HepG2 (cell line): ENCODE measurements around the gene TTLL12. TPM values are rescaled to one million over a fixed set of nuclear protein-coding genes. Genes with fewer than 3 reads are reported as not detected.
A peak's percentile ranks its signal among the peaks of the same experiment; 100 is the strongest.

Experiments
- GRHL1 ChIP-seq: sonication (generic); formaldehyde crosslinking; conservative IDR thresholded peaks from 2 replicates; pipeline ENCODE4 v1.8.0; 2022; ENCODE audit warnings: missing genetic modification reagents
- HMGXB4 ChIP-seq, 2 experiments: sonication (generic) in 1 of 2; formaldehyde crosslinking in 1 of 2; IDR thresholded peaks; 2 replicates each; pipeline versions ENCODE4 v1.4.0 to v1.6.1; 2018 to 2020; ENCODE audit warnings: missing genetic modification reagents in 2 of 2, borderline replicate concordance in 1 of 2, low read depth in 1 of 2, mild to moderate bottlenecking in 1 of 2, missing biosample characterization in 1 of 2
- JUND ChIP-seq: sonication (generic); formaldehyde crosslinking; IDR thresholded peaks from 2 replicates; pipeline ENCODE4 v1.8.0; 2022; ENCODE audit warnings: mild to moderate bottlenecking, missing genetic modification reagents
- MED8 ChIP-seq: sonication (generic); formaldehyde crosslinking; IDR thresholded peaks from 2 replicates; pipeline ENCODE4 v1.8.1; 2023; ENCODE audit warnings: mild to moderate bottlenecking, missing genetic modification reagents; ENCODE audit not compliant: insufficient replicate concordance
- NONO ChIP-seq, 2 experiments: fragments of 450-650 bp in 1 of 2; sonication (generic) in 1 of 2; formaldehyde crosslinking in 1 of 2; IDR thresholded peaks in 1 of 2; conservative IDR thresholded peaks in 1 of 2; 2 replicates each; pipeline versions ENCODE4 v1.6.1 to v1.8.0; 2017 to 2022; ENCODE audit warnings: mild to moderate bottlenecking in 1 of 2, missing genetic modification reagents in 1 of 2, moderate library complexity in 1 of 2
- RFX5 ChIP-seq: IDR thresholded peaks from 2 replicates; pipeline ENCODE4 v1.6.1; 2011; ENCODE audit warnings: low read depth, low read length, improper control_type of control experiment
- SP4 ChIP-seq: sonication (generic); formaldehyde crosslinking; IDR thresholded peaks from 2 replicates; pipeline ENCODE4 v1.8.1; 2023; ENCODE audit warnings: mild to moderate bottlenecking, missing genetic modification reagents
- SRF ChIP-seq: IDR thresholded peaks from 2 replicates; pipeline ENCODE4 v1.6.1; 2011; ENCODE audit warnings: mild to moderate bottlenecking, low read depth, low read length, moderate library complexity
- ZBTB20 ChIP-seq: sonication (generic); formaldehyde crosslinking; IDR thresholded peaks from 2 replicates; pipeline ENCODE4 v1.8.1; 2023; ENCODE audit warnings: missing genetic modification reagents, low read depth, mild to moderate bottlenecking, borderline replicate concordance
- ZNF10 ChIP-seq: sonication (generic); formaldehyde crosslinking; IDR thresholded peaks from 2 replicates; pipeline ENCODE4 v1.4.0; 2020; ENCODE audit warnings: mild to moderate bottlenecking, low read depth, missing genetic modification reagents, borderline replicate concordance
- ZNF121 ChIP-seq: sonication (generic); formaldehyde crosslinking; IDR thresholded peaks from 2 replicates; pipeline ENCODE4 v1.5.0; 2020; ENCODE audit warnings: mild to moderate bottlenecking, missing genetic modification reagents
- ZNF225 ChIP-seq: sonication (generic); formaldehyde crosslinking; IDR thresholded peaks from 2 replicates; pipeline ENCODE4 v1.4.0; 2020; ENCODE audit warnings: mild to moderate bottlenecking, missing genetic modification reagents
- ZNF629 ChIP-seq: sonication (generic); formaldehyde crosslinking; conservative IDR thresholded peaks from 2 replicates; pipeline ENCODE4 v1.5.0; 2020; ENCODE audit warnings: missing genetic modification reagents
- ZNF670 ChIP-seq: sonication (generic); formaldehyde crosslinking; IDR thresholded peaks from 2 replicates; pipeline ENCODE4 v1.8.0; 2022; ENCODE audit warnings: mild to moderate bottlenecking, missing genetic modification reagents, borderline replicate concordance
- ZNF746 ChIP-seq: sonication (generic); formaldehyde crosslinking; IDR thresholded peaks from 2 replicates; pipeline ENCODE4 v1.8.0; 2022; ENCODE audit warnings: mild to moderate bottlenecking, missing genetic modification reagents
- ZNF772 ChIP-seq: sonication (generic); formaldehyde crosslinking; IDR thresholded peaks from 2 replicates; pipeline ENCODE4 v1.5.0; 2020; ENCODE audit warnings: mild to moderate bottlenecking, missing genetic modification reagents
- ZNF792 ChIP-seq: IDR thresholded peaks from 2 replicates; pipeline ENCODE4 v1.6.1; 2016
- polyA plus RNA-seq, 8 experiments: library from polyadenylated mRNA; depleted of rRNA in 3 of 8; stranded (reverse) in 7 of 8; unstranded in 1 of 8; fragments of >200 nt; fragmentation: Illumina TruSeq in 4 of 8; extraction: Trizol in 4 of 8; gene quantifications; 2 replicates each; pipeline versions ENCODE4 v1.2.1 to v1.2.3, GENCODE V29; 2011 to 2016; ENCODE audit warnings: low read depth in 4 of 8, missing spikeins in 1 of 8, mixed read lengths in 1 of 8; ENCODE audit not compliant: insufficient read depth in 1 of 8
- total RNA-seq, 5 experiments: library from RNA; depleted of rRNA; stranded (reverse); fragments of >200 nt; fragmentation: Illumina TruSeq; extraction: Trizol; gene quantifications; 2 replicates each; pipeline ENCODE4 v1.2.3, GENCODE V29; 2016; ENCODE audit warnings: low read depth in 1 of 5
- TF ChIP-seq, protein P1 (sequence below): sonication (generic); formaldehyde crosslinking; IDR thresholded peaks from 2 replicates; pipeline ENCODE4 v1.9.0; 2021; ENCODE audit warnings: missing genetic modification reagents, borderline replicate concordance
- TF ChIP-seq, protein P2 (sequence below): IDR thresholded peaks from 2 replicates; pipeline ENCODE4 v1.6.1; 2016; ENCODE audit warnings: control low read depth

Gene TTLL12
- total and polyA plus RNA-seq, 2 of the 13 experiments (the other 11 are each of a cell fraction or from before 2014, with no cell fraction given) = 11.9 to 38.1 TPM

DNA sequence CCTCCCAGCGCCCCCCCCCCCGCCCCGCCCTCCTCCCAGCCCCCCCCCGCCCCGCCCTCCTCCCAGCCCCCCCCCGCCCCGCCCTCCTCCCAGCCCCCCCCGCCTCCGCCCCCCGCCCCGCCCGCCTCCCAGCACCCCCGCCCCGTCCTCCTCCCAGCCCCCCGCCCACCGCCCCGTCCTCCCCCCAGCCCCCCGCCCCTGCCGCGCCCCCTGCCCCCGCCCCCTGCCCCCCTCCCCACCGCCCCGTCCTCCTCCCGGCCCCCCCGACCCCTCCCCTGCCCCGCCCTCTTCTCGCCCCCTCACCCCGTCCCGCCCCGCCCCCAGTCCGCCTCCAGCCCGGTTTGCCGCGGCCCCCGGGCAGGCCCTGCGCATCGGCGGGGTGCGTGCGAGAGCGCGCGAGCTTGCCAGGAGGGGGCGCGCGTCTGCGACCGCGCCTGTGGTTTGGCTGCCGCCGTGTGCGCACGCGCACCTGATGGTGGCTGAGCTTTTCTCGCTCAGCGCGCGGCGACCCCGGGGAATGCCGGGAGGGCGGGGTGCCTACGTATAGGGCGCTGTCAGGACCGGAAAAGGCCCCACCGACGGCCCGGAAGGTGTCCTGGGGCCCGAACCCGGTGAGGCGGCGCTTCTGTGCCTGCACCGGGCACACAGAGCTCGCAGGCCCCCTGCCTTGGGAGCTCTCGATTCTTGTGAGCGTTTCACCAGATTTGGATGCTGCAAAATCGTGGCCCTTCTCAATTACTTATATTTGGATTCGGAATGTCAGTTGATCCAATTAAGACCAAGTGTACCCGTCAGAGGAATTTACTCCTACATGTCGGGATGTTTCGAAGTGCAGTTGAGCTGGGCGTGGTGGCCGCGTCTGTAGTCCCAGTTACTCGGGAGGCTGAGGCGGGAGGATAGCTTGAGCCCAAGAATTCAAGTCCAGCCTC is 501 bp upstream of the TTLL12 start (continued):
- TF ChIP-seq SP4 (peak; percentile 76), ZNF121 (CRISPR knock-in tag) (peak; percentile 29; the same call in 1 of the 2 replicates), ZNF772 (no peak), RFX5 (peak; percentile 22; the same call in 1 of the 2 replicates), MED8 (CRISPR knock-in tag) (peak; percentile 72), NONO (IDR thresholded peaks at IDR 0.05) (no peak), NONO (CRISPR knock-in tag; conservative IDR thresholded peaks at IDR 0.05) (peak; percentile 93), ZNF670 (CRISPR knock-in tag) (peak; percentile 61; the same call in 1 of the 2 replicates), ZNF792 (no peak; the same call in 1 of the 2 replicates), ZNF225 (CRISPR knock-in tag) (no peak), GRHL1 (no peak), JUND (CRISPR knock-in tag) (no peak), ZNF746 (CRISPR knock-in tag) (no peak; the same call in 1 of the 2 replicates), HMGXB4 (CRISPR knock-in tag; IDR thresholded peaks at IDR 0.05; ENCODE audit: borderline replicate concordance in 1 of 2, low read depth in 1 of 2) (peak; percentile 46 to 74; a peak in 3 of 4 replicates), ZNF629 (CRISPR knock-in tag) (peak; percentile 46), SRF (no peak), ZBTB20 (peak; percentile 60; the same call in 1 of the 2 replicates), ZNF10 (no peak)
- TF ChIP-seq, protein P1, sequence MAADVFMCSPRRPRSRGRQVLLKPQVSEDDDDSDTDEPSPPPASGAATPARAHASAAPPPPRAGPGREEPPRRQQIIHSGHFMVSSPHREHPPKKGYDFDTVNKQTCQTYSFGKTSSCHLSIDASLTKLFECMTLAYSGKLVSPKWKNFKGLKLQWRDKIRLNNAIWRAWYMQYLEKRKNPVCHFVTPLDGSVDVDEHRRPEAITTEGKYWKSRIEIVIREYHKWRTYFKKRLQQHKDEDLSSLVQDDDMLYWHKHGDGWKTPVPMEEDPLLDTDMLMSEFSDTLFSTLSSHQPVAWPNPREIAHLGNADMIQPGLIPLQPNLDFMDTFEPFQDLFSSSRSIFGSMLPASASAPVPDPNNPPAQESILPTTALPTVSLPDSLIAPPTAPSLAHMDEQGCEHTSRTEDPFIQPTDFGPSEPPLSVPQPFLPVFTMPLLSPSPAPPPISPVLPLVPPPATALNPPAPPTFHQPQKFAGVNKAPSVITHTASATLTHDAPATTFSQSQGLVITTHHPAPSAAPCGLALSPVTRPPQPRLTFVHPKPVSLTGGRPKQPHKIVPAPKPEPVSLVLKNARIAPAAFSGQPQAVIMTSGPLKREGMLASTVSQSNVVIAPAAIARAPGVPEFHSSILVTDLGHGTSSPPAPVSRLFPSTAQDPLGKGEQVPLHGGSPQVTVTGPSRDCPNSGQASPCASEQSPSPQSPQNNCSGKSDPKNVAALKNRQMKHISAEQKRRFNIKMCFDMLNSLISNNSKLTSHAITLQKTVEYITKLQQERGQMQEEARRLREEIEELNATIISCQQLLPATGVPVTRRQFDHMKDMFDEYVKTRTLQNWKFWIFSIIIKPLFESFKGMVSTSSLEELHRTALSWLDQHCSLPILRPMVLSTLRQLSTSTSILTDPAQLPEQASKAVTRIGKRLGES (CRISPR knock-in tag) = no peak
- TF ChIP-seq, protein P2, sequence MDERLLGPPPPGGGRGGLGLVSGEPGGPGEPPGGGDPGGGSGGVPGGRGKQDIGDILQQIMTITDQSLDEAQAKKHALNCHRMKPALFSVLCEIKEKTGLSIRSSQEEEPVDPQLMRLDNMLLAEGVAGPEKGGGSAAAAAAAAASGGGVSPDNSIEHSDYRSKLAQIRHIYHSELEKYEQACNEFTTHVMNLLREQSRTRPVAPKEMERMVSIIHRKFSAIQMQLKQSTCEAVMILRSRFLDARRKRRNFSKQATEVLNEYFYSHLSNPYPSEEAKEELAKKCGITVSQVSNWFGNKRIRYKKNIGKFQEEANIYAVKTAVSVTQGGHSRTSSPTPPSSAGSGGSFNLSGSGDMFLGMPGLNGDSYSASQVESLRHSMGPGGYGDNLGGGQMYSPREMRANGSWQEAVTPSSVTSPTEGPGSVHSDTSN (CRISPR knock-in tag) = no peak
